Measurements from ENCODE around the gene CAMTA1.

The CAMTA1 gene

DNA sequence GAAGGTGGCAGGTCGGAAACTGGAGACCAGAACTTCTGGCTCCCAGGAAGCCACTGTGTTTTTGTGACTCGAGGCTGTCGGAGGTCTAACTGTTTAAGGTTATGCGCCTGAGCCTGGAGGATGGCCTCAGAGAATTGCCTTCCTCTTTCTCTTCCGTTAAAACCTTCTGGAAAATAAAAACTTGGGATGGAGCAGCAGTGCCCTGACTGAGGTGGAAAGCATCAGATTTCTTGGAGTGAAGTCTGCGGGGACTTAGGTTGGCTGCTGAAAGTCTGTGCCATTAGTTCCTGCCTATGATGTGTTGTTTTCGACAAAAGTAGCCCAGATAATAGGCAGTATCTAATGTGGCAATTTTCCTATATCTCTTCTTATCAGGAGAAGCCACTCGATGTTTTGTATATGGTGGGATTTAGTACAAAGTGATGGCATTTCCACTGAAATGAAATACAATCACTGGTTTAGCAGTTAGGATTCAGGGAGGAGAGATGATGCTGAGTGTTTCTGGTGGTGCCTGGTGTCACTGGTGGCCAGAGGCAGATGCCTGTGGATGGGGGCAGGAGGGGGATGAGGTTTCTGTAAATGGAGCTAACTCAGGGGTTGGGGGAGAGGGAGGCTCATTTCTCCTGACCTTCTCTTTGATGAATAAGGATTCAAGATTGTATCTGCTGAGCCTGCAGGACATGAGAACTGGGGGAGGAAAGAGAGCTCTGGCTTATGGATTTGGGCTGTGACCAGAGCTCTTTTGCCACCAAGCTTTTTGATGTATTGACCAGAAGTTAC lies 150.8 kb downstream of the CAMTA1 start:
- TF ChIP-seq, protein P1, sequence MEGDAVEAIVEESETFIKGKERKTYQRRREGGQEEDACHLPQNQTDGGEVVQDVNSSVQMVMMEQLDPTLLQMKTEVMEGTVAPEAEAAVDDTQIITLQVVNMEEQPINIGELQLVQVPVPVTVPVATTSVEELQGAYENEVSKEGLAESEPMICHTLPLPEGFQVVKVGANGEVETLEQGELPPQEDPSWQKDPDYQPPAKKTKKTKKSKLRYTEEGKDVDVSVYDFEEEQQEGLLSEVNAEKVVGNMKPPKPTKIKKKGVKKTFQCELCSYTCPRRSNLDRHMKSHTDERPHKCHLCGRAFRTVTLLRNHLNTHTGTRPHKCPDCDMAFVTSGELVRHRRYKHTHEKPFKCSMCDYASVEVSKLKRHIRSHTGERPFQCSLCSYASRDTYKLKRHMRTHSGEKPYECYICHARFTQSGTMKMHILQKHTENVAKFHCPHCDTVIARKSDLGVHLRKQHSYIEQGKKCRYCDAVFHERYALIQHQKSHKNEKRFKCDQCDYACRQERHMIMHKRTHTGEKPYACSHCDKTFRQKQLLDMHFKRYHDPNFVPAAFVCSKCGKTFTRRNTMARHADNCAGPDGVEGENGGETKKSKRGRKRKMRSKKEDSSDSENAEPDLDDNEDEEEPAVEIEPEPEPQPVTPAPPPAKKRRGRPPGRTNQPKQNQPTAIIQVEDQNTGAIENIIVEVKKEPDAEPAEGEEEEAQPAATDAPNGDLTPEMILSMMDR (IDR thresholded peaks at IDR 0.05; ENCODE audit: borderline replicate concordance, insufficient read depth, low read depth, low read length) = no peak
- no peak overlapping the region for H3K4me3 ChIP-seq (ENCODE audit: low read depth, low read length)

DNA sequence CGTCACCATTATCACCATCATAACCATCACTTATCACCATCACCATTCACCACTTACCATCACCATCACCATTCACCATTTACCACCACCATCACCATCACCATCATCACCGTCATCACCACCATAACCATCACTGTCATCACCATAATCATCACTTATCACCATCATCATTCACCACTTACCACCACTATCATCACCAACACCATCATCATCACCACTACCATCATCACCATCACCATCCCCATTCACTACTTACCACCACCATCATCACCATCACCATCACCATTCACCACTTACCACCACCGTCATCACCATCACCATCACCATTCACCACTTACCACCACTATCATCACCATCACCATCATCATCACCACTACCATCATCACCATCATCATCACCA lies 151.8 kb downstream of the CAMTA1 start:
- TF ChIP-seq, protein P1 (IDR thresholded peaks at IDR 0.05; ENCODE audit: borderline replicate concordance, insufficient read depth, low read depth, low read length) = no peak
- H3K4me3 ChIP-seq (ENCODE audit: low read depth, low read length) = no peak overlapping the region

DNA sequence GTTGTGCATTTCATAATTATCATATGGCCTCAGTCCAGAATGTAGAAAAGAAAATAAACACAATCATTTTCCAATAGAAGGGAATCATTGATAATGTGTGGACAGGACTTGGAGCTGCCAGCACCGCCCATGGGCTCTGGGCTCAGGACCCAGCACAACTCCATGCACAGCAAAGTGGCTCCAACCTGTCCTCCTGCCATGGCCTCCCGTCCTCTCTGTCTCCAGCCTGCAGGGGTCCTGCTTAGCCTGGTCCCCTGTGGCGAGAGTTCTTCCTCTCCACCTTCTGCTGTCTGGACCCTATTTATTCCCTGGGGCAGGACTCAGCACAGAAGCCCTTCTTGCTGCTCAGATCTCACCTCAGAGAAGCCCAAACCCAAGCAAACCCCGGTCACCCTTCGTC lies 154.1 kb downstream of the CAMTA1 start:
- no peak overlapping the region for H3K4me3 ChIP-seq (ENCODE audit: low read depth, low read length)
- TF ChIP-seq, protein P1 (IDR thresholded peaks at IDR 0.05; ENCODE audit: borderline replicate concordance, insufficient read depth, low read depth, low read length) = no peak

DNA sequence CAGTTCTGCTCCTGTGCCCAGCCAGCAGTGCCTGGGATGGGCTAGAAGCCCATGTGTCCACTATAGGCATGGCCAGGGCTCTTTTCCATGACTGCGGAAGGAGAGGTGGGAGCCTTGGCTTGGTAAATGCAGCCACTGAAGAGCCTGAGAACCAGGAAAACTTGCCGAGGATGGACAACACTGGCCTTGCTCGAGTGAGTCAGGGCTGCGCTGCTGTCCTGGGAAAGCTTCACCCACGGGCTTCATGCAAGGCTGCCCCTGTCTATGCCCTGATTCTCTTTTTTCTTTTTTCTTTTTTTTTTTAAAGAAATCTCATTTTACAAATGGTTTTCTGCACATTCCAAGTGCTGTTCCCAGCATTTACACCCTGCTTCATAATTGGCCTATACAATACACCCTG lies 156.5 kb downstream of the CAMTA1 start:
- H3K4me3 ChIP-seq (ENCODE audit: low read depth, low read length) = no peak overlapping the region

DNA sequence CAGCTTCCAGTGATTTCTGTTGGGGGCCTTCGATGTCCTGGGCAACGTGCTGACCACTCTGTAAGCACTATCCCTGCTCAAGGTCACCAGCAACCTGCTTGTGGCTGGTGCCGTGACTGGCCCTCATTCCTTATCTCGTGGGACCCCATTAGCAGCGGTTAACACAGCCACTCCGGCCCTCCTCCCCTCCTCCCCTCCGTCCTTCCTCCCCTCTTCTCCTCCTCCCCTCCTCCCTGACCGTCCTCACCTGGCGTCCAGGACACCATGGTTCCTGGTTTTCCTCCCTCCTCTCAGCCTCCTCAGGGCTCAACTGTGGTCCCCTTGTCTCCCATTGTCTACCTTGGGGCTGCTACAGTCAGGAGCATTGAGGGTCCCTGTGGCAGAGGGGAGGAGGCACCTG lies 157.7 kb downstream of the CAMTA1 start:
- TF ChIP-seq, protein P1 (IDR thresholded peaks at IDR 0.05; ENCODE audit: borderline replicate concordance, insufficient read depth, low read depth, low read length) = no peak
- H3K4me3 ChIP-seq (ENCODE audit: low read depth, low read length) = no peak overlapping the region

More for the DNA sequence above, 156.5 kb downstream of the CAMTA1 start:
- TF ChIP-seq, protein P1 (IDR thresholded peaks at IDR 0.05; ENCODE audit: borderline replicate concordance, insufficient read depth, low read depth, low read length) = no peak

DNA sequence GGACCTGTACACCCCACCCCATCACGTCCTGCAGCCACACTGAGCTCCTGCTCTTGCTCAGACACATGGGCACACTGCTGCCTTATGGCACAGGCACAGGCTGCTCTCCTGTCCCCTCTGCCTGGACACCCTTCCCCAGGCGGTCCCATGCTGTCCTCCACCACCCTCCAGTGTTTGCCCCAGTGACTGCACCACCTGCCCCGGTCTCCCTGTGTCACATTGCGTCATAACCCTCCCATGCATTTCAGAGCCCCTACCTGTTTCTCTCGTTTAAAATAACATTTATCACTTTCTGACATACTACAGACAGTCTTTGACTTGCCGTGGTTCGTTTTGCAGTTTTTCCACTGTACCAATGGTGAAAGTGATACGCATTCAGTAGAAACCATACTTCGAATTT lies 159.2 kb downstream of the CAMTA1 start:
- H3K4me3 ChIP-seq (ENCODE audit: low read depth, low read length) = no peak overlapping the region
- TF ChIP-seq, protein P1 (IDR thresholded peaks at IDR 0.05; ENCODE audit: borderline replicate concordance, insufficient read depth, low read depth, low read length) = no peak

DNA sequence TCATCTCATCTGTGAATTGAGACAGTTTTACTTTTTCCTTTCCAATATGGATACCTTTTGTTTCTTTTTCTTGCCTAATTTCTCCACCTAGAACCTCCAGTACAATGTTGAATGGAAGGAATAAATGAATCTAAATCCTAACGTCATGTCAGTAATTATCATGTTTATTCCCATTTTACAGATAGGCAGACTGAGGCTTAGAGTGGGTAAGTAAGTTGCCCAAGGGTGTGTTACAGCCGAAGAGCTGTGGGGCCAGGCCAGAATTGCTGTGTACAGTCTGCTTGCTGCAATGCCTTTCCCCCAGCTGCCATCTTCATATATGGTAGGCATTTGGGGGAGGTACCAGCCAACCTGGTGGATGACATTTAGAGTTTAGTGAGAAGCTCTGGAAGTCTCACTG lies 162.7 kb downstream of the CAMTA1 start:
- H3K4me3 ChIP-seq (ENCODE audit: low read depth, low read length) = no peak overlapping the region
- TF ChIP-seq, protein P1 (IDR thresholded peaks at IDR 0.05; ENCODE audit: borderline replicate concordance, insufficient read depth, low read depth, low read length) = no peak
